Activated CD8-positive, alpha-beta T cell treated with anti-CD3 and anti-CD28 coated beads, Interleukin-2, amount 10 ng/mL, durations not matched to agents 7 days and 5 days (primary cell): ENCODE results near the gene SMARCE1. TPM values are rescaled to one million over a fixed set of nuclear protein-coding genes. Genes with fewer than 3 reads are reported as not detected.

ENCODE experiments used
- ATAC-seq: fragments of 150-1000 bp; cut with Tn5 transposase; one replicate; pipeline ENCODE4 v1.10.0; 2021; ENCODE audit warnings: moderate library complexity
- CTCF ChIA-PET: fragments of 350-600 bp; sonication (Branson Sonifier 250); formaldehyde crosslinking; loops from one replicate; lab custom pipeline; 2021; ENCODE audit warnings: antibody characterized with exemption; lab: Charles Lee
- POLR2A ChIA-PET: fragments of 350-600 bp; sonication (Branson Sonifier 250); formaldehyde crosslinking; loops from one replicate; lab custom pipeline; 2021; ENCODE audit warnings: antibody characterized with exemption; lab: Charles Lee
- DNase-seq: peaks from one replicate; pipeline ENCODE4 v3.0.0-alpha.2; 2020
- H3K27ac Mint-ChIP-seq: one replicate; pipeline ENCODE4 v1.8.0; 2021; ENCODE audit warnings: mild to moderate bottlenecking, mixed read lengths
- H3K27me3 Mint-ChIP-seq: one replicate; pipeline ENCODE4 v1.8.0; 2021; ENCODE audit warnings: low read depth, mixed read lengths
- H3K36me3 Mint-ChIP-seq: one replicate; pipeline ENCODE4 v1.8.0; 2021; ENCODE audit warnings: low read depth, mixed read lengths
- H3K4me1 Mint-ChIP-seq: one replicate; pipeline ENCODE4 v1.8.0; 2021; ENCODE audit warnings: low read depth, mixed read lengths
- H3K4me3 Mint-ChIP-seq: one replicate; pipeline ENCODE4 v1.8.0; 2021; ENCODE audit warnings: mild to moderate bottlenecking, mixed read lengths
- H3K9me3 Mint-ChIP-seq: one replicate; pipeline ENCODE4 v1.8.0; 2022; ENCODE audit warnings: mixed read lengths; ENCODE audit not compliant: insufficient read depth
- total RNA-seq, 2 experiments: library from RNA; stranded (reverse); gene quantifications; one replicate each; pipeline ENCODE4 v1.2.3, GENCODE V29; 2021

SMARCE1 gene
- total RNA-seq, 2 experiments from 2014 or later = 104 to 110 TPM

DNA sequence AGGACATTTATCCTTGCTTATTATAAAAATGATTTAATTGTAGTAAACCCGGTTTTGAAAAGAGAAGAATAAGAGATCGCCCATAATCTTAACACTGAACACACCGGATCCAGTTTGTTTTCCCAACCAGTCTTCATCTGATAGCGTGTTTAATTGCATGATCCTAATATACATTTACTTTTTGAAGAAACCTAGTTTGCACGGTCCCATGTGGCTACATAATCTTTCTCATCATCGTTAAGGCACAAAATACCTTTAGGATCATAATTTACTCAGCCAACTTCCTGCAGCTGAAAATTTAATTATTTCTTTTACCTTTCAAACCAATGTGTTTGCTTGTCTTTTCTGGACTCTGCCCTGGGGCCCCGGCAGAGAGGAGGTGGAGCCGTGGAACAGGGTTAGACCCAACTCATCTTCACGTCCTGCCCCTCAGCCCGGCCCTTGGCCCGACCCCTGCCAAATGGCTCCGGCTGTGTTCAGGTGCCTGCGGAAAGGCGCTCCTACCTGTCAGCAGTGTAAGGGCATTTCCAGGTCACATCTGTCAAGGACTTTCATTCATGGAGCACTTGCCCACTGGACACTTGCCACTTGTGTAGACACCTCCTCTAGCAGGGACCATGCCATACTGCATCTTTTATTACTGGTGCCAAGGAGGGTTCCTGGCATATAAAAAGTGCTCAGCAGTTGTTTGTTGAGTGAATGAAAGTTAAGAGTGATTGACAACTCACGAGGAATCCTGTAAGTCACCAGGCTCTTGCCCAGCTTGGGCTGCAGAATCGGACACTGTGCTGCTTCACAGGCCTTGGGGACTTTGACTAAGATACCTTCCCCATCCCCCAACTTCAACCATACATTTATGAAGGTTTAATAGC lies 28.6 kb downstream of the SMARCE1 start:
- Mint-ChIP-seq H3K36me3 (no peaks in the 10 kb centered on the region), H3K27ac (peak overlapping the region; percentile 43), H3K9me3 (no peaks in the 10 kb centered on the region), H3K4me1 (peaks cover 88% of the 10 kb centered on the region), H3K4me3 (peak overlapping the region; percentile 73), H3K27me3 (no peaks in the 10 kb centered on the region)
- ATAC-seq = no peak
- CTCF ChIA-PET = interaction anchor here (0.6 to 13.6 kb wide), 28 partner anchors 10 to 930 kb away, joined by 3 to 313 read pairs (median 4); partner anchors contain the start of gene CCR7
- DNase-seq = no peak
- POLR2A ChIA-PET = interaction anchor here (1.2 to 19.7 kb wide), 4 partner anchors 16 to 62 kb away, joined by 4 to 454 read pairs (median 8); partner anchors contain the start of genes CCR7 and SMARCE1

GRCh38 chr17:40617678-40618240 lies 29.9 kb downstream of the SMARCE1 start:
- Mint-ChIP-seq H3K4me1 (peaks cover 90% of the 10 kb centered on the region), H3K27me3 (no peaks in the 10 kb centered on the region), H3K9me3 (no peaks in the 10 kb centered on the region), H3K4me3 (no peak overlapping the region), H3K27ac (peak overlapping the region; percentile 12), H3K36me3 (no peaks in the 10 kb centered on the region)
- CTCF ChIA-PET = interaction anchor here (3.4 to 13.6 kb wide), 2 partner anchors 36 to 59 kb away, joined by 15 to 313 read pairs; partner anchors contain the start of gene CCR7
- ATAC-seq (no peak), DNase-seq (no peak)
- POLR2A ChIA-PET = interaction anchor here (19.7 kb wide), 1 partner anchor 61 kb away, joined by 454 read pairs; the partner anchor contains the start of gene CCR7

- DNase-seq = no peak
- ATAC-seq = no peak
- peaks cover 89% of the 10 kb centered on the region for H3K4me1 Mint-ChIP-seq
- peak overlapping the region; percentile 47 for H3K27ac Mint-ChIP-seq
- no peaks in the 10 kb centered on the region for H3K27me3 Mint-ChIP-seq
- POLR2A ChIA-PET = interaction anchor here (19.7 kb wide), 1 partner anchor 60 kb away, joined by 454 read pairs; the partner anchor contains the start of gene CCR7
- H3K9me3 Mint-ChIP-seq = no peaks in the 10 kb centered on the region
- H3K36me3 Mint-ChIP-seq = no peaks in the 10 kb centered on the region
- CTCF ChIA-PET = interaction anchor here (1.1 to 13.6 kb wide), 7 partner anchors 9 to 111 kb away, joined by 3 to 313 read pairs (median 16); partner anchors contain the start of genes CCR7 and SMARCE1
- no peak overlapping the region for H3K4me3 Mint-ChIP-seq
Observed at GRCh38 chr17:40616592-40616991, 31.0 kb downstream of the SMARCE1 start.

- H3K27me3 Mint-ChIP-seq = no peaks in the 10 kb centered on the region
- ATAC-seq (no peak), DNase-seq (no peak)
- ChIA-PET CTCF (interaction anchor here (0.7 to 13.6 kb wide), 28 partner anchors 9 to 1047 kb away, joined by 3 to 313 read pairs (median 5); partner anchors contain the start of genes CCR7 and SMARCE1), POLR2A (interaction anchor here (0.6 to 19.7 kb wide), 8 partner anchors 11 to 82 kb away, joined by 3 to 454 read pairs (median 6); partner anchors contain the start of genes CCR7 and SMARCE1)
- peaks cover 89% of the 10 kb centered on the region for H3K4me1 Mint-ChIP-seq
- H3K4me3 Mint-ChIP-seq = no peak overlapping the region
- H3K9me3 Mint-ChIP-seq = no peaks in the 10 kb centered on the region
- peak overlapping the region; percentile 85 for H3K27ac Mint-ChIP-seq
- H3K36me3 Mint-ChIP-seq = no peaks in the 10 kb centered on the region
Observed at GRCh38 chr17:40615841-40616476, 31.7 kb downstream of the SMARCE1 start.

DNA sequence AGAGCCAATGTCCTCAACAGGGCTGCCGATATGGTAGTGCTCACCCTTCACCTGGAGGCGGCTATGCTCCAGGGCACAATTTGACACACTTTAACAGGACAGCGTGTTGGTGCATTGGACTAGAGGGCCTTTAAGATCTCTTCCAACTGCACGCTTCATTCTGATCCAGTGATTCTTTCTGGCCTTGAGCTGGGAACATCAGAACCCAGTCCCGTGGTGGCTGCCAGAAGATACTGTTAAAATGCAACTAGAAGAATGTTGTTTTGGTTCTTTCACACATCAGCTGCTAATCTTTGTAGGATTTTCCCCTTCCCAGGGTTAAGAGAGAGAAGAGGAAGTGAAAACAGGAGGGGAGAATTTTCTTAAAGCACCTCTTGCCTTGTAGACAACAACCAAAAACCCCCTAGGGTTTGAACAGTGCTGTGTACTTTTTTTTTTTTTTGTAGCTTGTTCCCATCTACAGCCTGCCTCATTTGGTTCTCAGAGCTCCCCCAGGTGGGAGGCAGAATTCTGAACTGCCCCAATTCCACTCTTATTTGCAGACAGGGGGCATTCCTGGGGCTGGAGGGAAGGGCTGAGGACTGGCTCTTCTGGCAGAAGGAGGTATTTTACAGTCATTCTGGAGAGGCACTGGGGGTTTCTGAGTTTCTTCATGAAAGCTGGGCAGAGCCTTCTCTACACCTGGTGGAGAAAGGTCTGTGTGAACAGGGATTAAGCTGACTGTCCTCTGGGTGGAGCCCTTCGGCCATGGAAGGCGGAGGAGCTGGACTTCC lies 32.4 kb downstream of the SMARCE1 start:
- ChIA-PET CTCF (interaction anchor here (0.7 to 13.6 kb wide), 30 partner anchors 8 to 1048 kb away, joined by 3 to 313 read pairs (median 4); partner anchors contain the start of genes CCR7 and SMARCE1), POLR2A (interaction anchor here (0.7 to 19.7 kb wide), 7 partner anchors 11 to 75 kb away, joined by 3 to 454 read pairs (median 7); partner anchors contain the start of genes CCR7 and SMARCE1)
- Mint-ChIP-seq H3K27me3 (no peaks in the 10 kb centered on the region), H3K27ac (peak overlapping the region; percentile 85), H3K4me1 (peaks cover 88% of the 10 kb centered on the region), H3K36me3 (no peaks in the 10 kb centered on the region), H3K4me3 (peak overlapping the region; percentile 54), H3K9me3 (no peaks in the 10 kb centered on the region)
- ATAC-seq (peak; percentile 24), DNase-seq (peak; percentile 47)

GRCh38 chr17:40614431-40615067 lies 33.1 kb downstream of the SMARCE1 start:
- Mint-ChIP-seq H3K27ac (peak overlapping the region; percentile 85), H3K4me1 (peaks cover 88% of the 10 kb centered on the region), H3K36me3 (no peaks in the 10 kb centered on the region), H3K27me3 (no peaks in the 10 kb centered on the region), H3K4me3 (no peak overlapping the region), H3K9me3 (no peaks in the 10 kb centered on the region)
- CTCF ChIA-PET = interaction anchor here (0.8 to 13.6 kb wide), 21 partner anchors 7 to 1048 kb away, joined by 3 to 313 read pairs (median 6); partner anchors contain the start of genes CCR7 and SMARCE1
- DNase-seq (no peak), ATAC-seq (no peak)
- POLR2A ChIA-PET = interaction anchor here (0.9 to 19.7 kb wide), 6 partner anchors 10 to 58 kb away, joined by 3 to 454 read pairs (median 10); partner anchors contain the start of genes CCR7 and SMARCE1

GRCh38 chr17:40613467-40614154 lies 34.0 kb downstream of the SMARCE1 start:
- no peak for ATAC-seq
- POLR2A ChIA-PET = interaction anchor here (1.0 to 19.7 kb wide), 5 partner anchors 10 to 57 kb away, joined by 3 to 454 read pairs (median 12); partner anchors contain the start of genes CCR7 and SMARCE1
- no peaks in the 10 kb centered on the region for H3K9me3 Mint-ChIP-seq
- CTCF ChIA-PET = interaction anchor here (0.9 to 13.6 kb wide), 6 partner anchors 10 to 1049 kb away, joined by 3 to 313 read pairs (median 22); partner anchors contain the start of gene CCR7
- DNase-seq = peak; percentile 22
- H3K27ac Mint-ChIP-seq = peak overlapping the region; percentile 91
- H3K4me1 Mint-ChIP-seq = peaks cover 90% of the 10 kb centered on the region
- H3K36me3 Mint-ChIP-seq = no peaks in the 10 kb centered on the region
- H3K4me3 Mint-ChIP-seq = peak overlapping the region; percentile 58
- H3K27me3 Mint-ChIP-seq = no peaks in the 10 kb centered on the region

- H3K36me3 Mint-ChIP-seq = no peaks in the 10 kb centered on the region
- POLR2A ChIA-PET = interaction anchor here (1.0 to 19.7 kb wide), 5 partner anchors 9 to 56 kb away, joined by 3 to 454 read pairs (median 10); partner anchors contain the start of genes CCR7 and SMARCE1
- H3K4me3 Mint-ChIP-seq = peak overlapping the region; percentile 58
- CTCF ChIA-PET = interaction anchor here (0.9 to 13.6 kb wide), 4 partner anchors 9 to 54 kb away, joined by 3 to 313 read pairs (median 39); partner anchors contain the start of gene CCR7
- H3K27ac Mint-ChIP-seq = peak overlapping the region; percentile 91
- ATAC-seq (peak; percentile 30), DNase-seq (peak; percentile 66)
- no peaks in the 10 kb centered on the region for H3K27me3 Mint-ChIP-seq
- H3K4me1 Mint-ChIP-seq = peaks cover 96% of the 10 kb centered on the region
- no peaks in the 10 kb centered on the region for H3K9me3 Mint-ChIP-seq
Observed at GRCh38 chr17:40612599-40613244, 34.9 kb downstream of the SMARCE1 start.
